Astrocyte of the spinal cord (primary cell): ENCODE data around the gene BPTF.
"Not testable (repeated sequence)": the region's sequence is repeated elsewhere in the genome, so short reads cannot be mapped to it uniquely, and the experiment has no call there.

Experiments
- DNase-seq: peaks from one replicate; pipeline ENCODE4 v3.0.0; 2011; ENCODE audit warnings: low read depth, low spot score
- H3K4me3 ChIP-seq: 2 replicates; pipeline ENCODE4 v1.5.1; 2011; ENCODE audit warnings: low read depth, mild to moderate bottlenecking, low read length, moderate library complexity
- in situ Hi-C: cut with HindIII; loops from 2 replicates; pipeline ENCODE4 v1.10.0; 2017; ENCODE audit warnings: low sequenced_read_pairs
- TF ChIP-seq, protein P1 (sequence below): IDR thresholded peaks from 2 replicates; pipeline ENCODE4 v1.5.1; 2012; ENCODE audit warnings: low read depth, mild to moderate bottlenecking, low read length, inconsistent platforms

Gene BPTF

DNA sequence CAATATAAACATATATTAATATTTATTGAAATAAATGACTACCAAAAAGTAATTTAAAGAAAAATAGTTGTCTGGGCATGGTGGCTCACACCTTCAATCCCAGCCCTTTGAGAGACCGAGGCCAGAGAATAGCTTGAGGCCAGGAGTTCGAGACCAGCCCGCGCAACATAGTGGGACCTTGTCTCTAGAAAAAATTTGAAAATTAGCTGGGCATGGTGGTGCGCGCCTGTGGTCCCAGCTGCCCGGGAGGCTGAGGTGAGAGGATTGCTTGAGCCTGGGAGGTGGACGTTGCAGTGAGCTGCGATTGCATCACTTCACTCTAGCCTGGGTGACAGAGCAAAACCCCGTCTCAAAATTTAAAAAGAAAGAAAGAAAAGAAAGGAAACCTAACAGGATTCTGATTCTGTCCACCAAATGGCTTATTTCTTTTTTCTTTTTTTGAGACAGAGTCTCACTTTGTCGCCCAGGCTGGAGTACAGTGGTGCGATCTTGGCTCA lies 3.4 kb upstream of the BPTF start:
- in situ Hi-C loops, result no loop called here
- no peak overlapping the region for H3K4me3 ChIP-seq
- DNase-seq, result no peak
- TF ChIP-seq, protein P1, sequence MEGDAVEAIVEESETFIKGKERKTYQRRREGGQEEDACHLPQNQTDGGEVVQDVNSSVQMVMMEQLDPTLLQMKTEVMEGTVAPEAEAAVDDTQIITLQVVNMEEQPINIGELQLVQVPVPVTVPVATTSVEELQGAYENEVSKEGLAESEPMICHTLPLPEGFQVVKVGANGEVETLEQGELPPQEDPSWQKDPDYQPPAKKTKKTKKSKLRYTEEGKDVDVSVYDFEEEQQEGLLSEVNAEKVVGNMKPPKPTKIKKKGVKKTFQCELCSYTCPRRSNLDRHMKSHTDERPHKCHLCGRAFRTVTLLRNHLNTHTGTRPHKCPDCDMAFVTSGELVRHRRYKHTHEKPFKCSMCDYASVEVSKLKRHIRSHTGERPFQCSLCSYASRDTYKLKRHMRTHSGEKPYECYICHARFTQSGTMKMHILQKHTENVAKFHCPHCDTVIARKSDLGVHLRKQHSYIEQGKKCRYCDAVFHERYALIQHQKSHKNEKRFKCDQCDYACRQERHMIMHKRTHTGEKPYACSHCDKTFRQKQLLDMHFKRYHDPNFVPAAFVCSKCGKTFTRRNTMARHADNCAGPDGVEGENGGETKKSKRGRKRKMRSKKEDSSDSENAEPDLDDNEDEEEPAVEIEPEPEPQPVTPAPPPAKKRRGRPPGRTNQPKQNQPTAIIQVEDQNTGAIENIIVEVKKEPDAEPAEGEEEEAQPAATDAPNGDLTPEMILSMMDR, result no peak

DNA sequence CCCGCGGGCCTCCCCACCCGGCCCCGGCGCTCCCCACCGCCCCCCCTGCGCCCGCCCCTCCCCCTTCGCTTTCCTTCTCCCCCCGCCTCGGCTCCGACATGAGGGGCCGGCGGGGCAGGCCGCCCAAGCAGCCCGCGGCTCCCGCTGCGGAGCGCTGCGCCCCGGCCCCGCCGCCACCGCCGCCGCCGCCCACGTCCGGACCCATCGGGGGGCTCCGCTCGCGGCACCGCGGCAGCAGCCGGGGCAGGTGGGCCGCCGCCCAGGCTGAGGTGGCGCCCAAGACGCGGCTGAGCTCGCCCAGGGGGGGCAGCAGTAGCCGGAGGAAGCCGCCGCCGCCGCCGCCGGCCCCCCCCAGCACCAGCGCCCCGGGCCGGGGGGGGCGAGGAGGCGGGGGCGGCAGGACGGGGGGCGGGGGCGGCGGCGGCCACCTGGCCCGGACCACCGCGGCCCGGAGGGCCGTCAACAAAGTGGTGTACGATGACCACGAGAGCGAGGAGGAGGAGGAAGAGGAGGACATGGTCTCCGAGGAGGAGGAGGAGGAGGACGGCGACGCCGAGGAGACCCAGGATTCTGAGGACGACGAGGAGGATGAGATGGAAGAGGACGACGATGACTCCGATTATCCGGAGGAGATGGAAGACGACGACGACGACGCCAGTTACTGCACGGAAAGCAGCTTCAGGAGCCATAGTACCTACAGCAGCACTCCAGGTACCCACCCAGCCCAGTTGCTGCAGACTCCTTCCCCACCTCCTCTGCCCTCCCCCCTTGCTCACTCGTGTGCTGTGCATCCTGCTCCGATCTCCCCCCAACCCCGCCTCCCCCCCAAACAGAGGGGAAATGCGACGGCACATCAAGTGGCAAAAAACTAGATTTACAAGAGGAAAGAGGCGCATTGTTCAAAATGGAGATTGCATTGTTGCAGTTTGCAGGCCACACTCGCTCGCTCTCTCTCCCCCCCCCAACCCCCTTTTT lies 611 bp downstream of the BPTF start:
- DNase-seq, result peak; percentile 33
- H3K4me3 ChIP-seq, result peak overlapping the region; percentile 89
- in situ Hi-C loops, result not testable (repeated sequence)

DNA sequence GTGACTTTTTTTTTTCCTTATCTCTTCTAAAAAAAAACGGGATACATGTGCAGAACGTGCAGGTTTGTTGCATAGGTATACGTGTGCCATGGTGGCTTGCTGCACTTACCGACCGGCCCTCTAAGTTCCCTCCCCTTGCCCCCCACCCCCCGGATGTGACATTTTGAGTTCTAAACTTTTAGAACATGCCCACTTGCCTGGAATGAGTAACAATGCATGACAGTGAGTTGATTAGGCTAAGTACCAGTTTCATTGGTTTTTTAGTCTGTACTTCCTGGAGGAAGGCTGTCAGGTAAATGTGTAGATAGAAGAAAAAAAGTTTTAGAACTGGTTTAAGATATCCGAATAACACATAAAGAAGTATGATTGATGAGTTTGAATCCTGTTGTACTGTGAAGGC lies 4.0 kb downstream of the BPTF start:
- in situ Hi-C loops, result no loop called here
- no peak for DNase-seq
- no peak overlapping the region for H3K4me3 ChIP-seq
- TF ChIP-seq, protein P1, result no peak

DNA sequence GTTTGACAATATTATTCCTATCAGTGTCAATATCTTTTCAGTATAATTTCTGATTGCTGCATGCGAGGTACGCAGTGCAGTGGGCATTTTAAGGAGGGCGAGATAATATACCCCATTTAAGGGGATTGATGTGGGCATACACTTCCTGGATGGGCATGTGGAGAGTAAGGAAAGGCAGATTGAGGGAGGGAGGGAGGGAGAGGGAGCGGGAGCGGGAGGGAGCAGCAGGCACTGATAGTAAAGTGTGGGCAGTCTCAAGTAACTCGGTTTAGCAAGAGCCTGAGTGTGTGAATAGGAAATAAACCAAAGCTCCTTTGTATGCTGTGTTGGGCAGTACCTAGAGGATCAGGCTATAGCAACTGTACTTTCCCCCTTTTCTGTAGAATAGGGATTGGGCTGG lies 5.1 kb downstream of the BPTF start:
- no peak for DNase-seq
- no peak overlapping the region for H3K4me3 ChIP-seq
- in situ Hi-C loops, result no loop called here
- TF ChIP-seq, protein P1, result no peak

DNA sequence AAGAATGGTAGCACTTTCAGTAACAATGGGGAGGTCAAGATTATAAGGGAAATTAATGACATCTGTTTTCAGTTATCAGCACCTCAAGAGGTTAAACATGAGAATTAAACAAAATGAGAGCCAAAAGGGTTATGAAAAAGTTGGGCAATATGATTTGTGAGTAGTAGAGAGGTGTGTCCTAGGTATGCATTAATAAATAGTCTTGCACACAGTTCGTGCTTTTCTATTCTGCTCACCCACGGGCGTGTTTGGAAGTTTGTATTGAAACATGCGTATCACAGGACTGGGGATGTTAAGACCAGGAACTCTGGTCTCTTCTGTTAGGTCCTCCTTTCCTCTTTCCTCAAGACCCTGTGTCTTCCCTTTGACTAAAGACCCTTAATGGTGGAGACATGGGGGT lies 6.0 kb downstream of the BPTF start:
- in situ Hi-C loops, result no loop called here
- DNase-seq, result no peak
- no peak overlapping the region for H3K4me3 ChIP-seq
- TF ChIP-seq, protein P1, result no peak

DNA sequence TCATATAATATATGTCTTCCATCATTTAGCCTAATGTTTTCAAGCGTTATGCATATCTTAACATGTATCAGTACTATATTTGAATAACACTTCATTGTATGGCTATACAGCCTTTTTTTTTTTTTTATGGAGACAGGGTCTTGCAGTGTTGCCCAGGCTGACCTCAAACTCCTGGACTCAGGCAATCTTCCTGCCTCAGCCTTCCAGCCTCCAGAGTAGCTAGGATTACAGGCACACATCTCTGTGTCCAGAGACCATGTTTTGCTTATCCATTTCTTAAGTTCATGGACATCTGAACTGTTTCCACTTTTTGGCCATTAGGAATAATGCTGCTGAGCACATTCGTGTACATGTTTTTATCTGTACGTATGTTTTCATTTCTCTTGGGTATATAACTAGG lies 7.8 kb downstream of the BPTF start:
- in situ Hi-C loops, result no loop called here
- TF ChIP-seq, protein P1, result no peak
- no peak overlapping the region for H3K4me3 ChIP-seq
- DNase-seq, result no peak

DNA sequence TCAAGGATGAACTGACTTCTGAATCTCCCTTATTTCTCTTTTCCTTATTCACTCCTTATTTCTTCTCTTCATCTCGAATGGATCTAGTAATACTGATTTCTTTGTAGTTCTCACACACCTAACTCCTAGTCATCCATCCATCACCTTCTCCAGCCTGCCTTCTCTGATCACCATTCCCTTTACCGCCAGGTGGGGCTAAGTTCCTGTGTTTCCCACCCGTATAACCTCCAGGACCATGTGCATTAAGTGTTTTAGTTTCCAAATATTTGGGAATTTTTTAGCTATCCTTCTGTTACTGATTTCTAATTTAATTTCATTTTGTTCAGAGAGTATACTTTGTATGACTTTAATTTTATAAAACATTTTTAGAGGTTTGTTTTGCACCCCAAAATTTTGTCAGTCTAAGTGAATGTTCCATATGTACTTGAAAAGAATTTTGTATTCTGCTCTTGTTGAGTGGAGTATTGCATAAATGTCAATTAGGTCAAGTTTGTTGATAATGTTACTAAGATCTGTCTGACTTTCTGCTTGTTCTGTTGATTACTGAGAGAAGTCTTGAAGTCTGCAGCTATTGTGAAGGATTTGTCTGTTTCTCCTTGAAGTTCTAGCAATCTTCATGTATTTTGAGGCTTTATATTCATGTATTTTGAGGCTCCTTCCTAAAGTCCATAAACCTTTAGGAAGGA lies 8.8 kb downstream of the BPTF start:
- in situ Hi-C loops, result no loop called here
- no peak overlapping the region for H3K4me3 ChIP-seq
- DNase-seq, result no peak

More for the DNA sequence above, 8.8 kb downstream of the BPTF start:
- TF ChIP-seq, protein P1, result no peak
